Measurements from ENCODE around the gene AATK. TPM values are rescaled to one million over a fixed set of nuclear protein-coding genes. Genes with fewer than 3 reads are reported as not detected.

The AATK gene
- total and polyA plus RNA-seq, 2 donors = 0.24 to 1.9 TPM

DNA sequence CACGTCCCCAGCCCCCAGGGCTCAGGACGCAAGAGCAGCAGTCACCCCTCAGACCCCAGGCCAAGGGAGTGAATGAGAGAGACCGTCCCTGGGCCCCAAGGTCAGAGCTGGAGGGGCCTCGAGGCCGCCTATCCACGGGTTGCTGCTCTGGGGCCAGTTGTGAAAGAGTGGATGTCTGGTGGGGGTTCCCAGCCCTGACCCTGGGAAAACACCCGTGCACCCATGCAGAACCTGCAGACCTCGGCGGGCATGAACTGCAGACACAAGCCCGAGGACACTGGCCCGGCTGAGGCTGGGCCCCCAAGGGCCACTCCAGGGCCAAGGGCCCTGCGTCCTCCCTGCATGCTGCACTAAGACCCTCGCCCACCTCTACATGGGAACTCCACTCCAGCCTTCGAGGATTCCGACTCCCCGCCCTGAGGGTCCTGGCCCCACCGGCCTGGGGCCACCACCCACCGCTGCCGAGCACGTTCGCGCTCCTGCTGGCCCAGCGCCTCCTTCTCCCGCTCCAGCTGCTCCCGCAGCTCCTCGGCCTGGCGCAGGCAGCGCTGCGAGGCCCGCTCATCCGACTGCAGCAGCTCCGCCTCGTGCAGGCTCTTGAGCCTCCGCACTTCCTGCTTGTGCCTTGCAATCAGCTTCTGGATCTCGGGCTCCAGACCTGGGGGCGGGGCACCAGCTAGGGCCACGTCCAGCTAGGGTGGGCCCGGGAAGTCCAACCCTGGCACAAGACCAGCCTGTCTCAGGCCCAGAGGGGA lies 27.6 kb upstream of the AATK start:
- no peak overlapping the region for H3K27ac ChIP-seq (ENCODE audit: low read depth in 1 of 2, low read length in 1 of 2)
- H3K9me3 ChIP-seq (ENCODE audit: control insufficient read depth in 2 of 2, insufficient read depth in 1 of 2, low read length in 1 of 2) = no peaks in the 10 kb centered on the region
- no peak overlapping the region for H3K4me3 ChIP-seq (ENCODE audit: low read length in 2 of 2)
- DNase-seq (ENCODE audit: low read depth in 6 of 9, low spot score in 9 of 9) = no peak
- no peaks in the 10 kb centered on the region for H3K27me3 ChIP-seq (ENCODE audit: control insufficient read depth in 2 of 2, insufficient read depth in 1 of 2, low read length in 1 of 2)
- peaks cover 27 to 89% of the 10 kb centered on the region in 2 donors for H3K36me3 ChIP-seq (ENCODE audit: control insufficient read depth in 2 of 2, insufficient read depth in 2 of 2, low read length in 1 of 2)
- H3K4me1 ChIP-seq (ENCODE audit: control insufficient read depth in 2 of 2, insufficient read depth in 2 of 2, low read length in 2 of 2) = no peaks in the 10 kb centered on the region
- 96% methylated on average over 38 of the region's 38 CpGs for WGBS

DNA sequence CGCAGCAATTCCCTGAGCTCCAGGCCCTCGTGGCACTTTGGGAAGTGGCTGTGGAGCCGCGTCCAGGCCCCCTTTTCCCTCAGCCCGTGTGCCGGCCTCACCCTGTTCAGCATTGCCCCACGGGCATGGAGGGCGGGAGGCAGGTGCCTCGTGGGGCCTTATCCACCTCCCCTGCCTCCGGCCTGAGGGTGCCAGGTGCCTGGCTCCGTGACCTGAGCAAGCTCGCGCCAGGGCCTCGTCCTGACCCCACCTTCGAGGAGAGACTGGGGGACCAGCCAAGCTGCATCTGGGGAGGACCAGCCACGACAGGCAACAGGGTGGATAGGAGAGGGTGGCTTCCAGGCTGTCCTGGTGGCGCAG lies 27.0 kb upstream of the AATK start:
- Histone ChIP-seq H3K27me3 (ENCODE audit: control insufficient read depth in 2 of 2, insufficient read depth in 1 of 2, low read length in 1 of 2) (no peaks in the 10 kb centered on the region), H3K27ac (ENCODE audit: low read depth in 1 of 2, low read length in 1 of 2) (no peak overlapping the region), H3K4me1 (ENCODE audit: control insufficient read depth in 2 of 2, insufficient read depth in 2 of 2, low read length in 2 of 2) (no peaks in the 10 kb centered on the region), H3K36me3 (ENCODE audit: control insufficient read depth in 2 of 2, insufficient read depth in 2 of 2, low read length in 1 of 2) (peaks cover 24 to 90% of the 10 kb centered on the region in 2 donors), H3K9me3 (ENCODE audit: control insufficient read depth in 2 of 2, insufficient read depth in 1 of 2, low read length in 1 of 2) (no peaks in the 10 kb centered on the region), H3K4me3 (ENCODE audit: low read length in 2 of 2) (no peak overlapping the region)
- DNase-seq (ENCODE audit: low read depth in 6 of 9, low spot score in 9 of 9) = no peak
- WGBS = 98% methylated on average over 17 of the region's 17 CpGs

DNA sequence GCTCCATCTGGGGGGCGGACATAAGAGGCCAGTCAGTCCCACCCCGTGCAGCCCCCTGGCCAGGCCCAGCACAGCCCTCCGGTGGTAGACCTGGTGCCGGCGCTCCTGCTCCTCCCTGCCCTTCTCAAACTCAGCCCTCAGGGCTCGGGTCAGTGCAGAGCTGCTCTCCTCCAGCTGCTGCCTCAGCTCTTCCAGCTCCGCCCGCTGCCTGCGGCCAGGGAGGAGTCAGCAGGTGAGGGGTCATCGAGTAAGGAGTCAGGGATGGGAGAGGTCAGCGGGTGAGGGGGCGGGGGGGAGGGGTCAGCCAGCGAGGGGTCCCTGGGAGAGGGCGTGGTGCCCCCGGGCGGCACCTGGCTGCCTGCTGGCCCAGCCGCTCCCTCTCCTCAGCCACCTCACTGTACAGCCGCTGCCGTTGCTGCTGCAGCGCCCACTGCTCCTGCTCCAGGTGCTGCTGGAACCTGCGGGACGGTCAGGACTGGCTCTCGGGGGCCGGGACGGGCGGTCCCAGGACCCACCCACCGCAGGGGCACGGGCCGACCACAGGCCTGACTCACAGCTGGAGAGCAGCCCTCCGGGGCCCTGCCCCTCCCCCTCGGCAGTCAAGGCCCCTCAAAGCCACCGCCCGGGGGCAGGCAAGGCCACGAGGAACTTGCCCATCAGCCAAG lies 26.5 kb upstream of the AATK start:
- H3K27me3 ChIP-seq (ENCODE audit: control insufficient read depth in 2 of 2, insufficient read depth in 1 of 2, low read length in 1 of 2) = no peaks in the 10 kb centered on the region
- no peak overlapping the region for H3K27ac ChIP-seq (ENCODE audit: low read depth in 1 of 2, low read length in 1 of 2)
- H3K36me3 ChIP-seq (ENCODE audit: control insufficient read depth in 2 of 2, insufficient read depth in 2 of 2, low read length in 1 of 2) = peaks cover 20 to 86% of the 10 kb centered on the region in 2 donors
- no peak for DNase-seq (ENCODE audit: low read depth in 6 of 9, low spot score in 9 of 9)
- no peaks in the 10 kb centered on the region for H3K9me3 ChIP-seq (ENCODE audit: control insufficient read depth in 2 of 2, insufficient read depth in 1 of 2, low read length in 1 of 2)
- no peaks in the 10 kb centered on the region for H3K4me1 ChIP-seq (ENCODE audit: control insufficient read depth in 2 of 2, insufficient read depth in 2 of 2, low read length in 2 of 2)
- 90% methylated on average over 34 of the region's 34 CpGs for WGBS
- H3K4me3 ChIP-seq (ENCODE audit: low read length in 2 of 2) = no peak overlapping the region

DNA sequence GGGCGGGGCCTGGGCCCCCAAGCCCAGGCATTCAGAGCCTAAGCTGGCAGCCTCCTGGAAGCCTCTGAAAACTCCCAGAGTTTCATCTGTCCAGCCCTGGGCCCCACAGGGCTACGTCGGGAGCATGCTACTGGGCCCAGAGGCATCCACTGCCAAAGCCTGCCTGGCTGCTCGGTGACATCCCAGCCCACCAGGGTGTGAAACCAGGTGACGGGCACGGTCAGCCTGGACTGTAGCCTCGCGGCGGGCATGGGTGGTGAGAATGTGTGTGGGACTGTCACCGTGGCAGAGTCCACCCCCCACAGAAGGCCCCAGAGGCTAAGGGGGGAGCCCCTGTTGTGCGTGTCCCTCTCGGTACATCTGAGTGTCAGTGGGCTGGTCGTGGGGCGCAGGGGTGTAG lies 25.6 kb upstream of the AATK start:
- DNase-seq (ENCODE audit: low read depth in 6 of 9, low spot score in 9 of 9) = no peak
- 92% methylated on average over 14 of the region's 14 CpGs for WGBS
- Histone ChIP-seq H3K4me3 (ENCODE audit: low read length in 2 of 2) (no peak overlapping the region), H3K27ac (ENCODE audit: low read depth in 1 of 2, low read length in 1 of 2) (no peak overlapping the region), H3K27me3 (ENCODE audit: control insufficient read depth in 2 of 2, insufficient read depth in 1 of 2, low read length in 1 of 2) (no peaks in the 10 kb centered on the region), H3K4me1 (ENCODE audit: control insufficient read depth in 2 of 2, insufficient read depth in 2 of 2, low read length in 2 of 2) (no peaks in the 10 kb centered on the region), H3K9me3 (ENCODE audit: control insufficient read depth in 2 of 2, insufficient read depth in 1 of 2, low read length in 1 of 2) (no peaks in the 10 kb centered on the region), H3K36me3 (ENCODE audit: control insufficient read depth in 2 of 2, insufficient read depth in 2 of 2, low read length in 1 of 2) (peaks cover 20 to 78% of the 10 kb centered on the region in 2 donors)

DNA sequence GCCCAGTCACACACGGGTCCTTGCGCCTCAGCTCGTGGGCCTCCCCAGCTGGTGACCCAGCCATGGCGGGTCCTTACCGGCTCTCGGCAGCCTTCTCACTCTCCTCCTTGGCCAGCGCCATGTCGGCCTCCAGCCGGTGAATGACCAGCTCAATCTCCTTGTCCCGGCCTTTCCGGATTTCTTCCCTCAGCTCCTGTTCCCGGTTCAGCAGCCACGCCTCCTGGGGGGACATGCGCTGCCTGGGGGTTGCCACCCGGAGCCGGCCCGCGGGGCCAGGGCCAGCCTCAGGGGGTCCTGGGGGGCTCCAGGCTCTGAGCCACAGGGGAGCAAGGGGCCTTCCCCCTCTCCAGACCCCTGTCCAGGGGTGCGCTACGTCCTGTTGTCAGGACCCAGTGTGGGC lies 25.1 kb upstream of the AATK start:
- H3K27me3 ChIP-seq (ENCODE audit: control insufficient read depth in 2 of 2, insufficient read depth in 1 of 2, low read length in 1 of 2) = peaks cover 0 to under 1% of the 10 kb centered on the region in 2 donors
- H3K4me3 ChIP-seq (ENCODE audit: low read length in 2 of 2) = no peak overlapping the region
- H3K9me3 ChIP-seq (ENCODE audit: control insufficient read depth in 2 of 2, insufficient read depth in 1 of 2, low read length in 1 of 2) = no peaks in the 10 kb centered on the region
- 94% methylated on average over 20 of the region's 20 CpGs for WGBS
- no peak overlapping the region for H3K27ac ChIP-seq (ENCODE audit: low read depth in 1 of 2, low read length in 1 of 2)
- no peaks in the 10 kb centered on the region for H3K4me1 ChIP-seq (ENCODE audit: control insufficient read depth in 2 of 2, insufficient read depth in 2 of 2, low read length in 2 of 2)
- DNase-seq (ENCODE audit: low read depth in 6 of 9, low spot score in 9 of 9) = no peak
- H3K36me3 ChIP-seq (ENCODE audit: control insufficient read depth in 2 of 2, insufficient read depth in 2 of 2, low read length in 1 of 2) = peaks cover 19 to 73% of the 10 kb centered on the region in 2 donors

DNA sequence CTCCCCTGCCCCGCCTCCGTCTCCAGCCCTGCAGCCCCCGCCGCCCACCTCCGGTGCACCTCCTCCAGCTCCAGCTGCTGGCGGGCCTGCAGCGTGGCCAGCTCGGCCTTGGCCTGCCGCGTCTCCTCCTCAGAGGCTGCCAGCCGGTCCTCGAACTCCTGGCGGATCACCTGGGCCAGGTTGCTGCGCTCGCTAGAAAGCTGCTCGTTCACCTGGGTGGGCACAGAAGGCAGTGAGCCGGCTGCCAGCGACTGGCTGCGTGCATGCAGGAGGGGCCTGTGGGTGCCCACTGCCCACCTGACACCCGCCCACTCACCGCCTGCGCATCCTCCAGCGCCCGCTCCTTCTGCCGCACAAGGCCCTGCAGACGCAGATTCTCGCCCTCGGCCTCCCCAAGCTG lies 24.6 kb upstream of the AATK start:
- DNase-seq (ENCODE audit: low read depth in 6 of 9, low spot score in 9 of 9) = no peak
- WGBS = 97% methylated on average over 28 of the region's 28 CpGs
- Histone ChIP-seq H3K27ac (ENCODE audit: low read depth in 1 of 2, low read length in 1 of 2) (no peak overlapping the region), H3K36me3 (ENCODE audit: control insufficient read depth in 2 of 2, insufficient read depth in 2 of 2, low read length in 1 of 2) (peaks cover 14 to 68% of the 10 kb centered on the region in 2 donors), H3K27me3 (ENCODE audit: control insufficient read depth in 2 of 2, insufficient read depth in 1 of 2, low read length in 1 of 2) (peaks cover 0 to 2% of the 10 kb centered on the region in 2 donors), H3K4me3 (ENCODE audit: low read length in 2 of 2) (no peak overlapping the region), H3K9me3 (ENCODE audit: control insufficient read depth in 2 of 2, insufficient read depth in 1 of 2, low read length in 1 of 2) (no peaks in the 10 kb centered on the region), H3K4me1 (ENCODE audit: control insufficient read depth in 2 of 2, insufficient read depth in 2 of 2, low read length in 2 of 2) (no peaks in the 10 kb centered on the region)

DNA sequence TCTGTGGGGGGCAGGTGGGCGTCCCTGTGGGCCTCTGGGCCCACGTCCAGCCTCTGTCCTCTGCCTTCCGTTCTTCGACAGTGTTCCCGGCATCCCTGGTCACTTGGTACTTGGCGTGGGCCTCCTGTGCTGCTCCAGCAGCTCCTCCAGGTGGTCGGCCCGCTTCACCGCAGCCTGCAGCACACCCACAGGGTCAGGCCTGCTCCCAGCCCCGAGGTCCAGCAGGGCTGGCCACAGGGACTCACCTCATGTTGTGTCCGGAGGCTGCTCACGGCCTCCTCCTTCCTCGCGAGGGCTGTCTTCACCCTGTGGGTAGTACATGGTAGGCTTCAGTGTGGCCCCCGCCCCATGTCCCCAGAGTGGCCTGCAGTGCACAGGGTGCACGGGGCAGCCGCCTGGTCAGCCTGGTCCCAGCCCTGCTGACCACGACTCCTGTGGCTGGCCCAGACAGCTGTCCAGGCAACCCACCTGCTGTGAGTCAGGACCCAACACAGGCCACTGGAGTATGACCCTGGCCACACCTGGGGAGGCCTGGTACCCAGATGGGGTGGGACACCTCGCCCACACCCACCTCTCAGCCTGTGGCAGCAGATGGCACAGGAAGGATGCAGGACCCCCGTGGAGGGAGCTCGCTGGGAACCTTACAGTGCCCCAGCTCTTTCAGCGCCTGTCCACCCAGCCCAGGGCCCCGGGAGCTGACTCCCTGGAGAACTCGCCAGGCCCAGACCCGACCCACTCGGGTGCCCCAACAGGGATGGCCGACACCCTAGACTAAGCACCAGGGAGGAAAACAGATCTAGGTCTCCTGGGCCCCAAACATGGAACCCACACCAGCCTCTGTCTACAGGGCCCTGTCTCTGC lies 23.9 kb upstream of the AATK start:
- WGBS = 96% methylated on average over 27 of the region's 27 CpGs
- Histone ChIP-seq H3K36me3 (ENCODE audit: control insufficient read depth in 2 of 2, insufficient read depth in 2 of 2, low read length in 1 of 2) (peaks cover 7 to 61% of the 10 kb centered on the region in 2 donors), H3K9me3 (ENCODE audit: control insufficient read depth in 2 of 2, insufficient read depth in 1 of 2, low read length in 1 of 2) (no peaks in the 10 kb centered on the region), H3K4me1 (ENCODE audit: control insufficient read depth in 2 of 2, insufficient read depth in 2 of 2, low read length in 2 of 2) (no peaks in the 10 kb centered on the region), H3K4me3 (ENCODE audit: low read length in 2 of 2) (no peak overlapping the region), H3K27me3 (ENCODE audit: control insufficient read depth in 2 of 2, insufficient read depth in 1 of 2, low read length in 1 of 2) (peaks cover 0 to 7% of the 10 kb centered on the region in 2 donors), H3K27ac (ENCODE audit: low read depth in 1 of 2, low read length in 1 of 2) (no peak overlapping the region)
- DNase-seq (ENCODE audit: low read depth in 6 of 9, low spot score in 9 of 9) = no peak

DNA sequence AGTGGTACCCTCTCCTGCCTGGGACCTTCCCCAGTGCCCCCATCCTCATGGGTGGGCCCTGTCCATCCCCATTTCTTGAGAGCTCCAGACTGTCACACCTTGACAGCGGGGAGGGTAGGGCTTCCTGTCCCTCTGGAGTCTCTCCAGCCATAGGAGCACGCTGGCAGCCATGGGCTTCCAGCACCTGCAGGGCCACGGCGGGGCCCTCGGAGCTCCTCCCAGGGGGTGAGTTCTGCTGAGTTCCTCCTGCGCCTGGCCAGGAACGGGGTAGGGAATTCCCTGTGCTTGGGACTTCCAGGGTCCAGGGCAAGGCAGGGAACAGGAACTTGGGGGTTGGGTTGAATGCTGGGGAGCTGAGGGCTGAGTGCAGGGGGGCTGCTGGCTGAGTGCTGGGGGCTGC lies 23.0 kb upstream of the AATK start:
- no peak for DNase-seq (ENCODE audit: low read depth in 6 of 9, low spot score in 9 of 9)
- no peak overlapping the region for H3K27ac ChIP-seq (ENCODE audit: low read depth in 1 of 2, low read length in 1 of 2)
- 95% methylated on average over 7 of the region's 7 CpGs for WGBS
- peaks cover 6 to 52% of the 10 kb centered on the region in 2 donors for H3K36me3 ChIP-seq (ENCODE audit: control insufficient read depth in 2 of 2, insufficient read depth in 2 of 2, low read length in 1 of 2)
- H3K9me3 ChIP-seq (ENCODE audit: control insufficient read depth in 2 of 2, insufficient read depth in 1 of 2, low read length in 1 of 2) = no peaks in the 10 kb centered on the region
- H3K27me3 ChIP-seq (ENCODE audit: control insufficient read depth in 2 of 2, insufficient read depth in 1 of 2, low read length in 1 of 2) = peaks cover 0 to 15% of the 10 kb centered on the region in 2 donors
- H3K4me3 ChIP-seq (ENCODE audit: low read length in 2 of 2) = no peak overlapping the region
- H3K4me1 ChIP-seq (ENCODE audit: control insufficient read depth in 2 of 2, insufficient read depth in 2 of 2, low read length in 2 of 2) = no peaks in the 10 kb centered on the region

DNA sequence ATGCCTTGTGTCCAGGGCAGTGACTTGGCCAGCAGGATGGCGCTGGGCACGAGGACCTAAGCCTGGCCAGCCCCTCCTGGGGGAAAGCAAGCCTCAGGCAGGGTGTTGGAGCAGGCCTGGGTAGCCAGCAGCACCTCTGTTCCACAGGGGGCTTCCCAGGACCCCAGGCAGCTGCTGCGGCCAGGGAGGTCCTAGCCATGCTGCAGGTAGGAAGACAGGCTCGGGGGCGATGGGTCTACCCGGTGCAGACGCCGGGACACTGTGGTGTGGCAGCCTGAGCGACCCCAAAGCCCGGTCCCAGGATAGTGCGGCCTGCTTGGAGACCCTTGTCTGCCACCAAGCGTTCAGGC lies 22.4 kb upstream of the AATK start:
- H3K4me1 ChIP-seq (ENCODE audit: control insufficient read depth in 2 of 2, insufficient read depth in 2 of 2, low read length in 2 of 2) = no peaks in the 10 kb centered on the region
- 97% methylated on average over 12 of the region's 12 CpGs for WGBS
- peaks cover 0 to 21% of the 10 kb centered on the region in 2 donors for H3K27me3 ChIP-seq (ENCODE audit: control insufficient read depth in 2 of 2, insufficient read depth in 1 of 2, low read length in 1 of 2)
- no peak overlapping the region for H3K4me3 ChIP-seq (ENCODE audit: low read length in 2 of 2)
- H3K9me3 ChIP-seq (ENCODE audit: control insufficient read depth in 2 of 2, insufficient read depth in 1 of 2, low read length in 1 of 2) = no peaks in the 10 kb centered on the region
- H3K27ac ChIP-seq (ENCODE audit: low read depth in 1 of 2, low read length in 1 of 2) = no peak overlapping the region
- peaks cover 6 to 47% of the 10 kb centered on the region in 2 donors for H3K36me3 ChIP-seq (ENCODE audit: control insufficient read depth in 2 of 2, insufficient read depth in 2 of 2, low read length in 1 of 2)
- DNase-seq (ENCODE audit: low read depth in 6 of 9, low spot score in 9 of 9) = no peak

Data from thymus (tissue), 11 donors.